SJCRH30 (cell line): ENCODE results near the gene HACD4. TPM values are rescaled to one million over a fixed set of nuclear protein-coding genes. Genes with fewer than 3 reads are reported as not detected.
"Not testable (repeated sequence)": the region's sequence is repeated elsewhere in the genome, so short reads cannot be mapped to it uniquely, and the experiment has no call there.

ENCODE experiments used
- DNase-seq, 2 experiments: peaks; one replicate each; pipeline ENCODE4 v3.0.0-alpha.2; 2015 to 2020
- H3K27ac ChIP-seq: fragments of 250-450 bp; sonication (Bioruptor Pico); 2 replicates; pipeline ENCODE4 v1.5.1; 2020; ENCODE audit warnings: mild to moderate bottlenecking, moderate library complexity
- H3K27me3 ChIP-seq: fragments of 250-450 bp; sonication (Bioruptor Pico); 2 replicates; pipeline ENCODE4 v1.5.1; 2020; ENCODE audit warnings: mild to moderate bottlenecking, moderate library complexity
- H3K36me3 ChIP-seq: fragments of 250-450 bp; sonication (Bioruptor Pico); 2 replicates; pipeline ENCODE4 v1.5.1; 2020; ENCODE audit warnings: mild to moderate bottlenecking, moderate library complexity
- H3K4me1 ChIP-seq: fragments of 250-450 bp; sonication (Bioruptor Pico); 2 replicates; pipeline ENCODE4 v1.5.1; 2020; ENCODE audit warnings: mild to moderate bottlenecking, moderate library complexity
- H3K4me3 ChIP-seq: fragments of 250-450 bp; sonication (Bioruptor Pico); 2 replicates; pipeline ENCODE4 v1.5.1; 2020; ENCODE audit warnings: mild to moderate bottlenecking, moderate library complexity
- H3K9me3 ChIP-seq: fragments of 250-450 bp; sonication (Bioruptor Pico); replicated peaks from 2 replicates; pipeline ENCODE4 v1.5.1; 2020; ENCODE audit warnings: mild to moderate bottlenecking, moderate library complexity
- total RNA-seq: library from RNA; depleted of rRNA; stranded (reverse); fragments of >200 nt; shearing (Covaris generic); gene quantifications from 2 replicates; pipeline ENCODE4 v1.2.3, GENCODE V29; 2014

The HACD4 gene
- total RNA-seq, 1 experiment from 2014 or later, result not detected

DNA sequence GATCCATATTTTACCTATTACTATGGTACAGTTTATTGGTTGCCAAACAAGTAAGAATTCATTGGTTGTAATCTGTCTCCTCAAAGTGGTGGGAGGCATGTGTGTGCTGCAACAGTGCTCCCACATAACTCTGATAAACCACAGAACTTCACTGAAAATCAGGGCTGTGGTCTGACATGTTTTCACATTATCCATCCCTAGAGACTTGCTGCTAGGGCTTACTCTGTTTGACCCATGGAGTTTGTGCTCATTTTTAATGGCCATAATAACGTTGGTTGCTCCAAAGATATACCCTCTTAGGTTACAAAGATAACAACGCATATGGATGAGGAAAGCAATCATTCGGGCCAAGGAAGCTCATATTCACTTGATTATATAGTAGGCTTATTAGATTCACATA lies 37.0 kb downstream of the HACD4 start:
- no peaks in the 10 kb centered on the region for H3K27me3 ChIP-seq
- no peak overlapping the region for H3K27ac ChIP-seq
- no peak for DNase-seq
- H3K36me3 ChIP-seq, result peaks cover 3% of the 10 kb centered on the region; the same call in 1 of the 2 replicates
- H3K4me1 ChIP-seq, result no peaks in the 10 kb centered on the region
- H3K9me3 ChIP-seq, result no peaks in the 10 kb centered on the region
- no peak overlapping the region for H3K4me3 ChIP-seq

DNA sequence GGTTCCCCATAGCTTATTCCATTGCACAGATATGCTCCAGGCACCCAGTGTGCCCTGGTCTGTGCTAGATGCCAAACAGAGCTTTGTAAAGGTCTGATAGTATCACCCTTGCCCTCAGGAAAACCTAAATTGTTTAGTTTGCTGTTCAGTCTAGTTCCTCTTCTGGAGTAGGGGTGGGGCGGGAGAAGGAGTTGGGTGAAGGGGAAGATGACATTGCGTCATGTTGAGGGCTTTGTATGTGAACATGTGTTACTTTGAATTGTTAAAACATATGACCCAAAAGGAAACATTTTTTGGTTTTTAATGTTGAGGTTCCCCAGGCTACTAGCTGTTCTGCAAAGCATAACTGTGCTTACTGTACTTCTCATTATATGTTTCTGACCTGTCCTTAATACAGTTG lies 40.6 kb downstream of the HACD4 start:
- H3K27me3 ChIP-seq, result no peaks in the 10 kb centered on the region
- no peaks in the 10 kb centered on the region for H3K36me3 ChIP-seq
- no peak for DNase-seq

DNA sequence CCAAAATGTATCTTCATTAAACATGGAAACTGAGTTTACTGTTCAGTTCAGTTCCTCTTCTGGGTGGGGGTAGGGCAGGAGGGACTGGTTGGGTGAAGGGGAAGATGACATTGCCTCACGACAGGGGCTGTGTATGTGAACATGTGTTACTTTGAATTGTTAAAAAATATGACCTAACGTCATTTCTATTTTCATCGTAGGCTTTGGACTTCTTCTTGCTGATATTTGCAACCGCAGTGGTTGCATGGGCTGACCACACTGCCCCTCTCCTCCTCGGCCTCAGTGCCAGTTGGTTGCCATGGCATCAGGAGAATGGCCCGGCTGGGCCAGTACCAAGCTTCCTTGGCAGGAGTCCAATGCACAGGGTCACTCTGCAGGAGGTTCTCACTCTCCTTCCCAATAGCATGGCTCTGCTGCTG lies 41.5 kb downstream of the HACD4 start:
- Histone ChIP-seq H3K27ac (no peak overlapping the region), H3K36me3 (no peaks in the 10 kb centered on the region), H3K9me3 (no peaks in the 10 kb centered on the region), H3K4me3 (no peak overlapping the region), H3K4me1 (no peaks in the 10 kb centered on the region), H3K27me3 (no peaks in the 10 kb centered on the region)
- DNase-seq, result no peak

More for the DNA sequence above, 40.6 kb downstream of the HACD4 start:
- no peak overlapping the region for H3K4me3 ChIP-seq
- H3K4me1 ChIP-seq, result no peaks in the 10 kb centered on the region
- H3K9me3 ChIP-seq, result no peaks in the 10 kb centered on the region
- no peak overlapping the region for H3K27ac ChIP-seq

DNA sequence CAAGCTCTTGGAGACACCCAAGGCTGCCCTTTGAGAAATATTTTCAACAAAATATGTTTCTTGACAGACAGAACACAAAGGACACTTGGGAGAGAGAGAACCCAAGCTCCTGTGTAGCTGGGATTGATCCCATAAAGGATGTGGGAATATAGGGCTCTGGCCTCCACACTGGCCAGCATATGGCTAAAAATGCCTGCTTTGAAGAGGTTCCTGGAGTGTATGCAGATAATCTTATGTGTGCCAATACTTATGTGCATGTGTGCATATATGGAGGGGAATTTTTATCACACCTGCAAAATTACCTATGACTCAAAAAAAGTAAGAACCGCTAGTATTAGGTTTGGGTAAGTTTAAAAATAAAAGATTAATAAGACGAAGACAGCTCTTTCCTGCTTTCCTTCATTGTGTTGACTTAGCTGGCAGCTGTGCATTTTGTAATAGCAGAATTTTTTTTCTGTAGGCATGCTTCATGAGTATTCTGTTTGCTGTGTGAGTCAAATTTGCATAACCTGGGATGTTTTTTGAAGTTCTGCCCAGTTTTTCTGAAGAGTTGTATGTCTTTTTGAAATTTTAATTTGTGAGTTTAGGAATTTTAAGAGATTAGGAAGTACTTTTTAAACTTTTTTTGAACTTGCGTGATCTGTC lies 42.6 kb downstream of the HACD4 start:
- DNase-seq, result no peak
- H3K9me3 ChIP-seq, result no peaks in the 10 kb centered on the region
- H3K27me3 ChIP-seq, result no peaks in the 10 kb centered on the region
- no peaks in the 10 kb centered on the region for H3K4me1 ChIP-seq
- H3K27ac ChIP-seq, result no peak overlapping the region
- H3K36me3 ChIP-seq, result no peaks in the 10 kb centered on the region
- no peak overlapping the region for H3K4me3 ChIP-seq

DNA sequence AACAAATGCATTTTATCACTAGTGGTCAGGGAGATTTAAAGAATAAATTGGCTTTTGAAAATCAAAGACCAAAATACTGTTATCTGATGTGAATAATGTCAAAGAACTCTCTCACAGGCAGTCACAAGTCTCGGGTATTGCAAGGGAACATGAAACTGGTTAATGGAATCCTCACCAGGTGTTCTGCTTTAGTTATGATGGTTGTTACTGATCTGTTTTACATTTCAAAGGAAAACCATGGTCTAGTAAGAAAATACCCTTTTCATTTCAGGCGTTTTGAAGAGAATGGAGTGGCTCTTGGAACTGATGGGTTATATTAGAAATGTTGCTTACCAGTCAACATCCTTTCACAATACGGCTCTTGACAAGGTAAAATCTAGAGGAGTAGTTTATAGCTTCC lies 43.4 kb downstream of the HACD4 start:
- Histone ChIP-seq H3K9me3 (no peaks in the 10 kb centered on the region), H3K27ac (no peak overlapping the region), H3K4me3 (no peak overlapping the region), H3K36me3 (no peaks in the 10 kb centered on the region), H3K4me1 (no peaks in the 10 kb centered on the region), H3K27me3 (no peaks in the 10 kb centered on the region)
- DNase-seq, result no peak

DNA sequence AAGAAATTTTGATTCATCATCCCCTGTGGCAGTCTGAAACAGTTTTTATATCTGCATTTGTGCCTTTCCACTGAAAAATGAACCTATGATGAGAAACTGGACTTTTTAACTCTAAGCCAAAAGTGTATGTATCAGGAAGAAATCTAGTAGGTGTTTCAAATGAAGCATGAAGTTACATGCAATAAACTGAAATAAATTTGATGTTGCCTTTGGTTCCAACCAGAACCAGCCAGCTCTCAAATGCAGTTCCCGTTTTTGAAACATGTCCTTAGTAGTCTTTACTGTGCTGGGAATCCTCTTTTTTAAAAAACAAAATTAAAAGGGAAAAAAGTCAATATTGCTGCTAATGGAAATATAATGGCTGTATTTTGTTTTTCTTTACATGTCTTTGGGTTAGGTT lies 43.9 kb downstream of the HACD4 start:
- no peaks in the 10 kb centered on the region for H3K27me3 ChIP-seq
- DNase-seq, result no peak

DNA sequence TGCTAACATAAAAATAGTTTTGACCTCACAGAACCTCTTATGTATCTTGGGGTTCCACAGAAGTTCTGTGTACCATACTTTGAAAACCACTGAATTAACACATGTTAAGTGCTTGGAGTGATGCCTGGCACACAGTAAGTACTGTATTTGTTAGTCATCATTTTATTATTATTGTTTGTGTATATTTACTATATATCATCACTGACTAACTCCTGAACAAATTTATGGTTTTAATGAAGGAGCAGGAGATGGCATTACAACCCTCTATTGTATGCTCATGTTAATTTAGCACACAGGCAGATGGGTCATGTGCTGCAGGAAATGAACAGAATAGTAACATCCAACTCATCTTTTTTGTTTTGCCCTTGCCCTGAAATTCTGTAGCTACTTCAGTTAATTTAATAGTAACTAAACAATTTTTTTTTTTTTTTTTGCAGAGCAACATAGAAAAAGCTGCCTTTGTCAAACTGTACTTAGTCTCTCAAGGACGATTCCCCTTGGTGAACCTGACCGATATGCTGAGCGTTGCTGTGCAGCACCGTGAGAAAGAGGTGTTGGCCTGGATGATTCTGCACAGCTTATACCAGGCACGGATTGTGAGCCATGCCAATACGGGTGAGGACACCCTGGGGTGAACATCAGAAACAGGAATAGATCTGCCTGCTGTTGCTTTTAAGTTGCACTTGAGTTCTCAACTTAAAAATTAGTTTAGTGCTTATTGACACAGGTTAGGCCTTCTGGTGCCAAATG lies 45.4 kb downstream of the HACD4 start:
- Histone ChIP-seq H3K4me1 (peaks cover 8% of the 10 kb centered on the region; the same call in 1 of the 2 replicates), H3K27me3 (no peaks in the 10 kb centered on the region), H3K27ac (no peak overlapping the region), H3K9me3 (no peaks in the 10 kb centered on the region), H3K4me3 (no peak overlapping the region), H3K36me3 (no peaks in the 10 kb centered on the region)
- DNase-seq, result no peak

More for the DNA sequence above, 43.9 kb downstream of the HACD4 start:
- Histone ChIP-seq H3K4me3 (no peak overlapping the region), H3K27ac (no peak overlapping the region), H3K9me3 (no peaks in the 10 kb centered on the region), H3K4me1 (no peaks in the 10 kb centered on the region), H3K36me3 (no peaks in the 10 kb centered on the region)

DNA sequence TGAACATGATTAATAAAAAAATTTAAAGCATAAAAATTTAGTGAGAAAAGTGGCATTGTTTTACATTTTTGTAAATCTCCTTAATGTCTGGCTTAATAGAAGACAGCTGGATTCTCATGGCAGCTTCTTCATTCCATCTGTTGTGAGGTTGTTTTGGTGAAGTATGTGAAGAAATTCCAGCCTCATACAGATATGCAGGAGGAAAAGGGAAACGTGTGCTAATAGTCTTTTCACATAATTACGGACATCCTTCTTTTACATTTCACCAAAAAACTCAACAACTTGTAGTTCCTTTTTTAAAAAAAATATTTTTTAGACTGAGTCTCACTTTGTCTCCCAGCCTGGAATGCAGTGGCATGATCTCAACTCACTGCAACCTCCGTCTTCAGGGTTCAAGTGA lies 46.9 kb downstream of the HACD4 start:
- Histone ChIP-seq H3K36me3 (no peaks in the 10 kb centered on the region), H3K27ac (no peak overlapping the region), H3K4me1 (peaks cover 13% of the 10 kb centered on the region; the same call in 1 of the 2 replicates), H3K4me3 (no peak overlapping the region), H3K27me3 (no peaks in the 10 kb centered on the region), H3K9me3 (no peaks in the 10 kb centered on the region)
- no peak for DNase-seq

DNA sequence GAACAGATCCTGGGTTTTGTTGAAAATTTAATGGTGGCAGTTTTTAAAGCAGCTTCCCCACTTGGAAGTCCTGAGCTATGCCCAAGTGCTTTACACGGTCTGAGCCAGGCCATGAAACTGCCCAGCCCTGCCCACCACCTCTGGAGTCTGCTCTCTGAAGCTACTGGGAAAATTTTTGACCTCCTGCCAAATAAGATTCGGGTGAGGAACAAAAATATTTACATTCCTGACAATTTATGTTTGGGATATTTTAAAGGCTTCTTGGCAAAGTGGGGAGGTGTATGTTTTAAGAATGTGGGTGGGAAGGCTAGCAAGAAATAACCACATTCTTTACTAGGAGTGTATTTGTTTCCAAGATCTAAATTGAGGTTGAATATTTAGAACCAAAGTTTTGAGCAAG lies 50.0 kb downstream of the HACD4 start:
- Histone ChIP-seq H3K4me3 (no peak overlapping the region), H3K9me3 (no peaks in the 10 kb centered on the region), H3K27ac (no peak overlapping the region), H3K36me3 (no peaks in the 10 kb centered on the region), H3K4me1 (peaks cover 13% of the 10 kb centered on the region; the same call in 1 of the 2 replicates), H3K27me3 (no peaks in the 10 kb centered on the region)
- DNase-seq, result peak; percentile 29 to 42

DNA sequence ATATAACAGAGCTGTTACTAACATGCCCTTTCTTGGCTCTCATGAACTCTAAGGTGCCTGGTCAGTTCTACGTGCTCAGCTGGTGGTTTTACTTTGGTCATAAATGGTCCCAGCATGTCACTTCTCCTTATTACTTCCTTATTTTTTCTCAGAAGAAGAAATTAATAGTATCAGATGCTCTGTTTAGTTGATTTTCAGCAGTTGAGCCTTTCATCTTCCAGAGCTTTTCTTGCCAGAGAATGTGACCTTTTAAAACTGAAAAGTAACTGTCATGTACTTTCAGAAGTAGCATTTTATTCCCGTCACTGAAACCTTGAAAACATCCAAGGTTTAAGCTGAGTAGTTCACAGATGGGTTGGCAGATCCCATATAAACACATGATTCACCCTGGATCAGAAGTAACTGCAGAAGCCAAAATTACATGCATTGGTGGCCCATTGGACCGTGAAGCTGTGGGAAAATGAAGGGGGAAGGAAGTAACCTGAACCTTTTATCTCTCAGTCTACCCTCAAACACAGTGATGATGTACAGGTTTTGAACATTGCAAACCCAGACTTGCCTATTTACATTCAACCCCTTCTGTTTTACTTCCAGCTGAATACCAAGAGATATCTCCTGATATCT lies 50.5 kb downstream of the HACD4 start:
- H3K4me1 ChIP-seq, result peaks cover 13% of the 10 kb centered on the region; the same call in 1 of the 2 replicates
- H3K9me3 ChIP-seq, result no peaks in the 10 kb centered on the region
- H3K27ac ChIP-seq, result no peak overlapping the region
- peak; percentile 1 to 14 for DNase-seq
- H3K36me3 ChIP-seq, result no peaks in the 10 kb centered on the region
- H3K4me3 ChIP-seq, result no peak overlapping the region
- no peaks in the 10 kb centered on the region for H3K27me3 ChIP-seq

DNA sequence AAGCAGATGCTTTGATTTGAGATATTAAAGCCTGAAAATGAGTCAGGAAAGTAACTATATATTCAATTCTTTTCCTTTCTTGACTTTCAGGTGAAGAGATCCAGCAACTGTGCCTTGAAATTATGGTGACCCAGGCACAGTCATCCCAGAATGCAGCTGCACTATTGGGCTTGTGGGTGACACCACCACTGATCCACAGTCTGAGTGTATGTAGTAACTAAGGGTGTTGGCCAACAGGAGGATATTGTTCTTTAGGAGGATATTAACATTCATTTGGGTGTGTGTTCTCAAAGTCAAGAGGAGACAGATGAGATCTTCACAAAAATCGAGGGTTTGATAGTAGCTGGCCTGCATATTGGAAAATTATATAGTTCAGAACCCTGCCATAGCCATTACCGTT lies 53.2 kb downstream of the HACD4 start:
- DNase-seq, result no peak
- no peaks in the 10 kb centered on the region for H3K9me3 ChIP-seq
- no peak overlapping the region for H3K4me3 ChIP-seq
- peaks cover 13% of the 10 kb centered on the region; the same call in 1 of the 2 replicates for H3K4me1 ChIP-seq
- H3K36me3 ChIP-seq, result no peaks in the 10 kb centered on the region
- no peak overlapping the region for H3K27ac ChIP-seq
- H3K27me3 ChIP-seq, result no peaks in the 10 kb centered on the region

DNA sequence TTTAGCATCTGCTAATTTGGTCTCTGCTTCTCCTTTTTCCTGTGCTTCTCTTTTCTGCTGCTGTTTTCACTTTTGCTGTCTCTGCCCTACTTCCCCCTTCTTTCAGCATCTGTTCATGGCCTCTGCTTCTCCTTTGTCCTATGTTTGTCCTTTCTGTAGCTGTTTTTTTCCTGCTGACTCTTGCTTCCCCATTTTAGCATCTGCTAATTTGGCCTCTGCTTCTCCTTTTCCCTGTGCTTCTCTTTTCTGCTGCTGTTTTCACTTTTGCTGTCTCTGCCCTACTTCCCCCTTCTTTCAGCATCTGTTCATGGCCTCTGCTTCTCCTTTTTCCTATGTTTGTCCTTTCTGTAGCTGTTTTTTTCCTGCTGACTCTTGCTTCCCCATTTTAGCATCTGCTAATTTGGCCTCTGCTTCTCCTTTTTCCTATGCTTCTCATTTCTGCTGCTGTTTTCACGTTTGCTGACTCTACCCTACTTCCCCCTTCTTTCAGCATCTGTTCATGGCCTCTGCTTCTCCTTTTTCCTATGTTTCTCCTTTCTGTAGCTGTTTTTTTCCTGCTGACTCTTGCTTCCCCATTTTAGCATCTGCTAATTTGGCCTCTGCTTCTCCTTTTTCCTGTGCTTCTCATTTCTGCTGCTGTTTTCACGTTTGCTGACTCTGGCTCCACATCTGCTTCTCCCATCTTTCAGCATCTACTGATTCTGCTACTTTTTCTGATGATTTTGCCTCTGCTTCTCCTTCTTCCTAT lies 57.1 kb downstream of the HACD4 start:
- not testable (repeated sequence) for H3K9me3 ChIP-seq

DNA sequence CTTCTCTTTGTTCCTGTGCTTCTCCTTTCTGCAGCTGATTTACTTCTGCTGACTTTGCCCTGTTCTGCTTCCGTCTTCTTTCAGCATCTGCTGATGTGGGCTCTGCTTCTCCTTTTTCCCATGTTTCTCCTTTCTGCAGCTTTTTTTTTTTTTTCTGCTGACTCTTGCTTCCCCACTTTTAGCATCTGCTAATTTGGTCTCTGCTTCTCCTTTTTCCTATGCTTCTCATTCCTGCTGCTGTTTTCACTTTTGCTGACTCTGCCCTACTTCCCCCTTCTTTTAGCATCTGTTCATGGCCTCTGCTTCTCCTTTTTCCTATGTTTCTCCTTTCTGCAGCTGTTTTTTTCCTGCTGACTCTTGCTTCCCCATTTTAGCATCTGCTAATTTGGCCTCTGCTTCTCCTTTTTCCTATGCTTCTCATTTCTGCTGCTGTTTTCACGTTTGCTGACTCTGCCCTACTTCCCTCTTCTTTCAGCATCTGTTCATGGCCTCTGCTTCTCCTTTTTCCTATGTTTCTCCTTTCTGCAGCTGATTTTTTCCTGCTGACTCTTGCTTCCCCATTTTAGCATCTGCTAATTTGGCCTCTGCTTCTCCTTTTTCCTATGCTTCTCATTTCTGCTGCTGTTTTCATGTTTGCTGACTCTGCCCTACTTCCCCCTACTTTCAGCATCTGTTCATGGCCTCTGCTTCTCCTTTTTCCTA lies 58.0 kb downstream of the HACD4 start:
- DNase-seq, H3K27me3 ChIP-seq: not testable (repeated sequence)

More for the DNA sequence above, 57.1 kb downstream of the HACD4 start:
- H3K4me1 ChIP-seq, H3K27me3 ChIP-seq, H3K4me3 ChIP-seq, H3K36me3 ChIP-seq, H3K27ac ChIP-seq, DNase-seq: not testable (repeated sequence)

DNA sequence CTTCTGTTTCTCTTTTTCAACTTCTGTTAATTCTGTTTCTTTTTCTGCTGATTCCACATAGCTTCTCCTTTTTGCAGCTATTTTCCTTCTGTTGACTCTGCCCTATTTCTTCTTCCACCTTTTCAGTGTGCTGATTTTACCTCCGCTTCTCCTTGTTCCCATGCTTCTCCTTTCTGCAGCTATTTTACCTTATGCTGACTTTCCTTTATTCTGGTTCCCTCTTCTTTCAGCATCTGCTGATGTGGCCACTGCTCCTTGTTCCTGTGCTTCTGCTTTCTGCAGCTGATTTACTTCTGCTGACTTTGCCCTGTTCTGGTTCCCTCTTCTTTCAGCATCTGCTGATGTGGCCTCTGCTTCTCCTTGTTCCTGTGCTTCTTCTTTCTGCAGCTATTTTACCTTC lies 58.8 kb downstream of the HACD4 start:
- Histone ChIP-seq H3K27me3 (no peaks in the 10 kb centered on the region), H3K27ac (no peak overlapping the region), H3K4me3 (no peak overlapping the region), H3K4me1 (no peaks in the 10 kb centered on the region), H3K9me3 (no peaks in the 10 kb centered on the region), H3K36me3 (no peaks in the 10 kb centered on the region)
- DNase-seq, result no peak

More for the DNA sequence above, 58.0 kb downstream of the HACD4 start:
- not testable (repeated sequence) for H3K36me3 ChIP-seq, H3K9me3 ChIP-seq, H3K4me3 ChIP-seq, H3K27ac ChIP-seq, H3K4me1 ChIP-seq
